Measurements from ENCODE around the gene TSKS. TPM values are rescaled to one million over a fixed set of nuclear protein-coding genes. Genes with fewer than 3 reads are reported as not detected.

TSKS gene
- total and polyA plus RNA-seq, 2 donors (not counting 3 experiments of a cell fraction or from before 2014, with no cell fraction given): 0.03 TPM; not detected in 1

DNA sequence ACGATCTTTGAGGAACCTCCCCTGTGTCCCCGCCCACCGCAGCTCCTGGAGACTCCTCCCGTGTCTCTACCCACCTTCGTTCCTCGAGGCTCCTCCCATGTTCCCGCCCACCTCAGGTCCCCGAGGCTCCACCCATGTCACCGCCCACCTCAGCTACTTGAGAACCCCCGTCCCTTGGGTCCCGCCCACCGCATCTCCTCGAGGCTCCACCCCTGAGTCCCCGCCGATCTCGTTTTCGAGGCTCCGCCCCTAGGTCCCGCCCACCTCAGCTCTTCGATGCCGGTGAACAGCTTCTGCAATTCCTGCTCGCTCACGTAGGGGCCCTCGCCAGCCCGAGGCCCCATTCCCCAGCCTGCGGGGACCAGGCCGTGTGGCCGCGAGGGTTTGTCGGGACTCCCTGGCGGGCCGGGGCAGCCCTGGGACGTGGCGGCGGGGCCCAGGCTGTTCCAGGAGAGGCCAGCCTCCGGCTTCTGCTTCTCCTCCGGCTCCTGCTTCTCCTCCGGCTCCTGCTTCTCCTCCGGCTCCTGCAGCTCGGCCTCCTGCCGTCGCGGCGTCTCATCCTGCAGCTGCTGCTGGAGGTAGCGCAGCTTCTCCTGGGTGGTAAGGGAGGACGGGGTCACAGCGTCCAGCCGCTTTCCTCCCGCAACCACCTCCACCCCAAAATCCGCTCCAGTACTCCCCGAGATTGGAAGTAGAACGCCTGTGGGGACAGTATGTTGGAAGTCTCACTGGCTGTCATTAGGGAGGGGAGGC, 16.7 kb downstream of the TSKS start:
- Histone ChIP-seq H3K9me1 (replicated peaks; ENCODE audit: control insufficient read depth, extremely low read depth, insufficient read depth, low read length) (no peaks in the 10 kb centered on the region), H4K20me1 (replicated peaks; ENCODE audit: control insufficient read depth, extremely low read depth, insufficient read depth, low read length) (no peaks in the 10 kb centered on the region), H3K4me2 (ENCODE audit: insufficient read depth, low read length) (no peak overlapping the region), H3K79me2 (ENCODE audit: control insufficient read depth, insufficient read depth, low read length) (no peaks in the 10 kb centered on the region), H3K36me3 (ENCODE audit: control insufficient read depth in 2 of 2, extremely low read depth in 1 of 2, insufficient read depth in 2 of 2, low read length in 2 of 2) (no peaks in the 10 kb centered on the region), H3K9me3 (replicated peaks; ENCODE audit: control insufficient read depth, insufficient read depth, low read length) (no peaks in the 10 kb centered on the region), H3K27ac (ENCODE audit: insufficient read depth, low read depth, low read length) (no peak overlapping the region), H3K4me1 (ENCODE audit: control insufficient read depth, extremely low read depth, insufficient read depth, low read length) (no peaks in the 10 kb centered on the region), H2AFZ (ENCODE audit: low read depth, low read length) (peak overlapping the region; percentile 35), H3K9ac (replicated peaks; ENCODE audit: extremely low read depth, insufficient read depth, low read length) (no peak overlapping the region), H3K27me3 (ENCODE audit: control insufficient read depth in 2 of 2, insufficient read depth in 2 of 2, low read length in 2 of 2) (no peaks in the 10 kb centered on the region), H3K4me3 (replicated peaks in 1 of 3; ENCODE audit: insufficient read depth in 1 of 3, low read depth in 1 of 3, low read length in 3 of 3) (no peak overlapping the region)
- FAIRE-seq: no peak
- DNase-seq (ENCODE audit: low read depth, low spot score): peak; percentile 70
- TF ChIP-seq, protein P1, sequence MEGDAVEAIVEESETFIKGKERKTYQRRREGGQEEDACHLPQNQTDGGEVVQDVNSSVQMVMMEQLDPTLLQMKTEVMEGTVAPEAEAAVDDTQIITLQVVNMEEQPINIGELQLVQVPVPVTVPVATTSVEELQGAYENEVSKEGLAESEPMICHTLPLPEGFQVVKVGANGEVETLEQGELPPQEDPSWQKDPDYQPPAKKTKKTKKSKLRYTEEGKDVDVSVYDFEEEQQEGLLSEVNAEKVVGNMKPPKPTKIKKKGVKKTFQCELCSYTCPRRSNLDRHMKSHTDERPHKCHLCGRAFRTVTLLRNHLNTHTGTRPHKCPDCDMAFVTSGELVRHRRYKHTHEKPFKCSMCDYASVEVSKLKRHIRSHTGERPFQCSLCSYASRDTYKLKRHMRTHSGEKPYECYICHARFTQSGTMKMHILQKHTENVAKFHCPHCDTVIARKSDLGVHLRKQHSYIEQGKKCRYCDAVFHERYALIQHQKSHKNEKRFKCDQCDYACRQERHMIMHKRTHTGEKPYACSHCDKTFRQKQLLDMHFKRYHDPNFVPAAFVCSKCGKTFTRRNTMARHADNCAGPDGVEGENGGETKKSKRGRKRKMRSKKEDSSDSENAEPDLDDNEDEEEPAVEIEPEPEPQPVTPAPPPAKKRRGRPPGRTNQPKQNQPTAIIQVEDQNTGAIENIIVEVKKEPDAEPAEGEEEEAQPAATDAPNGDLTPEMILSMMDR (IDR thresholded peaks at IDR 0.05; ENCODE audit: extremely low read depth in 1 of 2, insufficient read depth in 1 of 2, low read depth in 1 of 2, low read length in 2 of 2): no peak
- TF ChIP-seq POLR2A (IDR thresholded peaks at IDR 0.05; ENCODE audit: low read depth, low read length) (no peak), GATA2 (IDR thresholded peaks at IDR 0.05; ENCODE audit: insufficient read depth, insufficient read length, low read depth, low read length) (no peak), EZH2 (IDR thresholded peaks at IDR 0.05; ENCODE audit: borderline replicate concordance, low read depth, low read length, severe bottlenecking) (no peak), JUN (IDR thresholded peaks at IDR 0.05; ENCODE audit: borderline replicate concordance, insufficient read depth, insufficient read length, low read depth) (no peak), FOS (IDR thresholded peaks at IDR 0.05; ENCODE audit: borderline replicate concordance, insufficient read depth, low read length) (no peak), POLR2AphosphoS5 (IDR thresholded peaks at IDR 0.05; ENCODE audit: insufficient read depth, low read depth, low read length) (no peak), MYC (IDR thresholded peaks at IDR 0.05; ENCODE audit: low read depth, low read length) (no peak)
- TF ChIP-seq, protein P2, sequence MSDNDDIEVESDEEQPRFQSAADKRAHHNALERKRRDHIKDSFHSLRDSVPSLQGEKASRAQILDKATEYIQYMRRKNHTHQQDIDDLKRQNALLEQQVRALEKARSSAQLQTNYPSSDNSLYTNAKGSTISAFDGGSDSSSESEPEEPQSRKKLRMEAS (IDR thresholded peaks at IDR 0.05; ENCODE audit: insufficient read depth, insufficient read length): no peak
- intact Hi-C loops (cut with micrococcal nuclease) (no loop called here), dilution Hi-C loops (cut with MboI; ENCODE audit: extremely low pct_ligation_motif_present, low sequenced_read_pairs) (no loop called here)
- no TSS peak for BruUV-seq (replicated peaks)
- CTCF ChIA-PET: no interaction called here
- POLR2A ChIA-PET: no interaction called here

All from endothelial cell of umbilical vein (primary cell).